Stimulated activated CD8-positive, alpha-beta memory T cell treated with anti-CD3 and anti-CD28 coated beads, Interleukin-7, amount 100 ng/mL, for 4 hours (primary cell): ENCODE data around the gene CETP.
"Not testable (repeated sequence)": the region's sequence is repeated elsewhere in the genome, so short reads cannot be mapped to it uniquely, and the experiment has no call there.

ENCODE experiments used
- DNase-seq, 2 donors: peaks; one replicate each; pipeline ENCODE4 v3.0.0-alpha.2; 2020; ENCODE audit warnings: low read depth in 2 of 2

The CETP gene

GRCh38 chr16:56934599-56935145 is 27.1 kb upstream of the CETP start:
- not testable (repeated sequence) for DNase-seq

- no peak for DNase-seq
These were observed 26.5 kb upstream of the CETP start for GRCh38 chr16:56935201-56935600.

GRCh38 chr16:56936491-56936890 is 25.3 kb upstream of the CETP start:
- DNase-seq: no peak

- DNase-seq: no peak
These were observed 24.8 kb upstream of the CETP start for GRCh38 chr16:56936950-56937349.

GRCh38 chr16:56938664-56939513 is 22.9 kb upstream of the CETP start:
- peak in 1 of 2 donors; percentile 13 for DNase-seq

GRCh38 chr16:56939801-56940200 is 21.9 kb upstream of the CETP start:
- no peak for DNase-seq

GRCh38 chr16:56941092-56941491 is 20.7 kb upstream of the CETP start:
- no peak for DNase-seq

- DNase-seq: no peak
These were observed 19.9 kb upstream of the CETP start for GRCh38 chr16:56941856-56942331.

GRCh38 chr16:56943761-56944375 is 17.9 kb upstream of the CETP start:
- no peak for DNase-seq

DNA sequence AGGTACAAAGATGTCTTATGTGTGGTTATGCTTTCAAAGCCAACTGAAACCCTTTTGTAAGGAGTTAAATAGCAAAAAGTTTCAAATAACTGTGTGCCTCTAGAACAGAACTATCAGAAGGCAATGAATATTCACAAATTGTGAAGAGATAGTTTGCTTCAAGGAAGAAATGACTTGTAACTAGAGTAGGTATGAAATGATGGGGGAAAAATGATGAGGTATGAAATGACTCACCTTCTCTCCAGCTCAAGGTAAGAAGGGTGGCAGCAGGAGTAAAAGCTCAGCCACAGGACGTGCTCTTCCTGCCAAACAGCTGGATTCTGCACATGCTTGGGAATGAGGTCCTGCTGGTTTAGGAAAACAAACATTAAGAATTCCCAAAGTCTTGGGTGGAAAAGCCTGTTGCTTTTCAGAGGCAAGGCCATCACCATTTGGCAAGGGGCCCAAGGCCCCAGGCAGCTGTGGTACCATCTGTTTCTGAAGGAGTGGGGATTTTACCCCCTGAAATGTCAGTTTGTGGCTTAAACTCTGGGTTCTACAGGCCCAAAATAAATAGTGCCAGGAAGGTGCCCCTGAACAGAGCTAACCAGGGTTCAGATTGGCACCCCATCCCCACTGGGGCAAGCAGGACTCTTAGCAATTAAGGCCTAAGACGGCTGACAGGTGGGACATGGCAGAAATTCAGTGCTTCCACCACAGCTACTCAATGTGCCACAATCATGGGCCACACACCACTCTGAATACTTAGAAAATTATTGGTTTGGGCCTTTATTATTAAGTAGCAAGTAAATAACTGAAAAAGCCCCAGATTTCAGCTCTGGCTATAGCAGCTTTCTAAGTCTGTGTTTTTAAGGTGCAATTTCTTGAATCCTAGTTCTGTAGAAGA is 16.6 kb upstream of the CETP start:
- DNase-seq: no peak

DNA sequence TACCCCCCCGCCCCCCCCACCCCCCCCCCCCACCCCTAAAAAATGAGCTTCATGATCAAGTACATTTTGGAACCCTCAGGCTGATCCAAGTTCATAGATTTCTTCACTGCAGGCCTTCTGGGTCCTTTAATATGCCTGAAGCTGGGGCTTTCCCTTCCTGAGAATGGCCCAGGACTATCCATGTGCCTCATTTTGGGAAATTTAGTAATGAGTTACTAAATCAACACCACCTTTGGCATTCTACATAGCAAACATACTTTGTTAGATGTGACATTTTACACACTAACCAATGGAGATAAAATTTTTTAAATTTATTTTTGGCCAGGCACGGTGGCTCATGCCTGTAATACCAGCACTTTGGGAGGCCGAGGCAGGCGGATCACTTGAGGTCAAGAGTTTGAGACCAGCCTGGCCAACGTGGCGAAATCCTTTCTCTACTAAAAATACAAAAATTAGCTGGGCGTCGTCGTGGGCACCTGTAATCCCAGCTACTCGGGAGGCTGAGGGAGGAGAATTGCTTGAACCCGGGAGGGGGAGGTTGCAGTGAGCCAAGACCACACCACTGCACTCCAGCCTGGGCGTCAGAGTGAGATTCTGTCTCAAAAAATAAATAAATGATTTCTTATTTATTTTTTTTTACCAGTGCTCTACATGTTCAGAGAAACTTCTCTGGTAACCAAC is 15.8 kb upstream of the CETP start:
- no peak for DNase-seq

- no peak for DNase-seq
These were observed 14.8 kb upstream of the CETP start for GRCh38 chr16:56946767-56947603.

DNA sequence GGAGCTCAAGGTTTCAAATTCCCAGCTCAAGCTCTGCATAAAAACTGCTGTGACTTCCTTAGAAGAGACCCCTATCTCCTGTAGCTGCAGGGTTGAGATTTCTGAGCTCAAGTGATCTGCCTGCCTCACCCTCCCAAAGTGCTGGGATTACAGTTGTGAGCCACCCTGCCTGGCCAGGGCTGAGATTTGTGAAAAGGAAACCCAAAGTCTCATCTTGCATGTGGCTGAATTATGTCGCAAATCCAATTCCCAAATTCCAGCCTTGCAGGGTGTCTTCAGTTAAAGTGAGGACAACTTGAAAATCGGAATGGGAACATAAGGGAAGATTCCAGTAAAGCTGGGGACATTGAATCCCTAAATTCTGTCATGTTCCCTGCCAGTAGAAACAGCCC is 14.2 kb upstream of the CETP start:
- DNase-seq: no peak

GRCh38 chr16:56948234-56948633 is 13.5 kb upstream of the CETP start:
- DNase-seq: no peak

GRCh38 chr16:56950051-56950450 is 11.7 kb upstream of the CETP start:
- DNase-seq: no peak

DNA sequence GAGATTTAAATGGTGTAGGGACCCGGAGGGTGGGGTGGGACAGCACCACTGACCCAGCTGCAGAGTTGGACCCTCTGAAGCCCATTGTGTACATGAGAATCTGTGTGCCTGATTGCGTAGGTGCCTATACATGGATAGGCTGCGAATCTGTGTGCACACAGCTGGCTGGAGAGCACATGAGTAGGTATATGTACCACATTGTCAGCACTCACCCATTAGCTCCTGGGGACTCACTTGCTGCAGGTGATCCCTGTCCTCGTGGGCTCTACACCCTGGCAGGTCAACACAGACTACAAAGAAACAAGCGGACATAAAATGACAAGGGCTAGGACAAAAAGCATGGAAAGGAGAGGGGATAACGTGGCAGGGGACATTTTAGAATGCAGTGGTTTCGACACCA is 11.3 kb upstream of the CETP start:
- no peak for DNase-seq

DNA sequence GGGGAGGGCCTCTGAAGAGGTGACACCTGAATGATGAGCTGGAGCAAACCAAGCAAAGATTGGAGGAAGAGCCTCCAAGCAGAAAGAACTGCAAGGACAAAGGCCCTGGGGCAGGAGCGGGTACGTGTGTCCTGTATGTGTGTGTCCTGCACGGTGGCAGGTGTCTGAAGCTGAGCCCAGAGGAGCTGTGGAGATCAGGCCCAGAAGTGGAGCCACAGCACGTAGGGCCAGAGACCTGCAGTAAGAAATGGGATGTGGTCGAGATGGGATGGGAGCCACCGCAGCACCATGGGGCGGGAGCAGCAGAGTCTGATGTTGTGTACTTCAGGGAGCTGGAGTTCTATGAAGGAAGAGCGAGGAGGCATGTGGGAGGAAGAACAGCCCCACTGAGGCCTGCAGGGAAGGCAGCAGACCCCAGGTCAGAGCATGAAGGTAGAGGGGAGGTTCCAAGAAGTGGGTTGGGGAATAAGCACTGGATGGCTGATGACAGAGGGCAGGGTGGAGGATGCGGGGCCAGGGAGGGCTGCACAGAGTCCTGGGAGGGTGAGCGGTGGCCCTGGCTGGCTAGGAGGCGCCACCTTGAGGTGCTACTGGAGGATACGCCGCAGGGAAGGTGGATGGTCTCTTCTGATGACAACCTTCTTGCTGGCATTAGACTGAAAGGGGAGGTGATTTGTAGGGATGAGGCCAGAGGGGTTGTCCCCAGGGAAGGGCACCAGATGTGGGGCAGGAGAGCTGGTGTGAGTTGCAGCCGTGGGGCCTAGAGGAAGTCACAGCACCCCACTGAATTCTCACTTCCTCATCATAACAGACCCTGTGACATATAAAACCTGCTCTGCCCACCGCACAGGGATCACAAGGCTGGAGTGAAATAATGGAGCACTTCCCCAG is 10.6 kb upstream of the CETP start:
- peak; percentile 25 to 39 for DNase-seq

- no peak for DNase-seq
These were observed 8.7 kb upstream of the CETP start for GRCh38 chr16:56953006-56953405.

- no peak for DNase-seq
These were observed 5.7 kb upstream of the CETP start for GRCh38 chr16:56956076-56956475.
